Left lung (tissue), 10 donors: ENCODE measurements around the gene RARRES1. TPM values are rescaled to one million over a fixed set of nuclear protein-coding genes. Genes with fewer than 3 reads are reported as not detected.
A peak's percentile ranks its signal among the peaks of the same experiment; 100 is the strongest.

ENCODE experiments used
- ATAC-seq: fragments of 200-7000 bp; cut with Tn5 transposase; one replicate; pipeline ENCODE4 v1.9.1; 2020; ENCODE audit warnings: moderate library complexity
- DNase-seq, 4 donors: peaks; one replicate each; pipeline ENCODE4 v3.0.0-alpha.2; 2013 to 2020
- H3K27ac ChIP-seq, 2 donors: fragments of 200-600 bp; sonication (generic) in 1 of 2; one replicate each; pipeline versions ENCODE4 v1.5.0 to v1.8.0; 2020 to 2021
- H3K27me3 ChIP-seq, 2 donors: fragments of 200-600 bp; sonication (generic) in 1 of 2; one replicate each; pipeline versions ENCODE4 v1.5.0 to v1.8.0; 2020 to 2021
- H3K36me3 ChIP-seq, 2 donors: fragments of 200-600 bp; sonication (generic) in 1 of 2; one replicate each; pipeline versions ENCODE4 v1.5.0 to v1.8.0; 2020 to 2021
- H3K4me1 ChIP-seq, 2 donors: fragments of 200-600 bp; one replicate each; pipeline ENCODE4 v1.8.0; 2021
- H3K4me3 ChIP-seq, 2 donors: fragments of 200-600 bp; sonication (generic) in 1 of 2; one replicate each; pipeline versions ENCODE4 v1.5.0 to v1.8.0; 2020 to 2021; ENCODE audit warnings: mild to moderate bottlenecking in 1 of 2
- H3K9me3 ChIP-seq, 2 donors: fragments of 200-600 bp; sonication (generic) in 1 of 2; one replicate each; pipeline versions ENCODE4 v1.5.0 to v1.8.0; 2020 to 2021
- CTCF ChIP-seq, 2 donors: fragments of 200-600 bp; sonication (generic) in 1 of 2; IDR thresholded peaks; one replicate each; pipeline versions ENCODE4 v1.5.0 to v1.8.0; 2021; ENCODE audit warnings: antibody characterized with exemption in 2 of 2
- intact Hi-C, 2 donors: fragments of 100-400 bp; cut with DNase I; formaldehyde crosslinking; loops; one replicate each; pipeline versions ENCODE4 v1.11.2 to v1.14.2; 2022
- polyA plus RNA-seq, 6 donors: library from polyadenylated mRNA; unstranded; fragments of 120-200 nt; gene quantifications; one replicate each; pipeline ENCODE4 v1.2.1, GENCODE V29; 2013; ENCODE audit not compliant: insufficient read length in 6 of 6
- total RNA-seq, 2 donors: library from RNA; stranded (reverse); fragmentation: NEBNext Ultra II Directional; extraction: Animal tissue kit (Norgen Biotek cat#: 25700); gene quantifications; one replicate each; pipeline ENCODE4 v1.2.1, GENCODE V29; 2021
- donor health status: DM: no; HTN: yes; CAD: no.
- donor health status: DM: no; HTN: no; CAD: no.

The RARRES1 gene
- total and polyA plus RNA-seq, 8 donors, result 39.4 to 131 (median 65.2) TPM

DNA sequence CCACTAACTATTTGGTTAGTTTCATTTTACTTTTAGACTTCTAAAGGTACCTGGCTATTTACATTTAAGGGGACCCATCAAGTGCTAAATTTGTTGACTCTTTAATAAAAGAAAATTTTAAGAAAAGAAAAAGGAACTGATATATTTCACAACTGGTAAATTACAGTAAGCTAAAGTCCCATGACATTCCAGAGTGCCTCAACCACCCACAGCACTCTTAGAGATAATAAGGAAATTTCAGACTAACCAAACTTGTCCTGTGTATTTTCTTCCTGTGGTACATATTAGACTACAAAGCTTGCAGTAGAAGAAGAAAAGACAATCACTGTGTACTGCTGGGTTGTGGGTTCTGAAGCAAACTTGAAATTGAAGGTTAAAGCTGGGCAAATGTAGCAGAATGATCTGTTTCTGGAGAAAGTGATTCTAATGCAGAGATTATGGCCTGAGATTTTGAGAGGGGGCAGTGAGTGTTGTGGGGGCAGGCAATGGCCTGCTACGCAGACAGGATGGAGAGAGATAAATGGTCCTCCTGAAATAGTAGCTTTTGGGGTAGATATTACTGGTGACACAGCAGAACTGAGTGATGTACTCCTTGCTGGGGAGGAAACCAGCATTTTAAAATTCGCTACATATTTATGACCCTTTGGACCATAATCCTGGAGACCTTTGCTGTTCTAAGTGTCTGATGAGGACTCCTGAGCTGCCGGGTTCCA lies 45.1 kb upstream of the RARRES1 start:
- Histone ChIP-seq H3K9me3 (no peaks in the 10 kb centered on the region), H3K27me3 (no peaks in the 10 kb centered on the region), H3K4me1 (peaks cover 10 to 27% of the 10 kb centered on the region in 2 donors), H3K27ac (peak overlapping the region in 1 of 2 donors; percentile 33), H3K4me3 (no peak overlapping the region), H3K36me3 (no peaks in the 10 kb centered on the region)
- intact Hi-C loops, result no loop called here
- TF ChIP-seq CTCF (IDR thresholded peaks at IDR 0.05), result no peak
- DNase-seq (no peak), ATAC-seq (peak; percentile 31)

- Histone ChIP-seq H3K27ac (peak overlapping the region; percentile 26 to 33), H3K27me3 (no peaks in the 10 kb centered on the region), H3K4me3 (no peak overlapping the region), H3K9me3 (no peaks in the 10 kb centered on the region), H3K4me1 (peaks cover 4 to 30% of the 10 kb centered on the region in 2 donors), H3K36me3 (no peaks in the 10 kb centered on the region)
- ATAC-seq, result no peak
- intact Hi-C loops, result no loop called here
- DNase-seq, result no peak
- no peak for TF ChIP-seq CTCF (IDR thresholded peaks at IDR 0.05)
Measured at GRCh38 chr3:158776531-158776930, 44.3 kb upstream of the RARRES1 start.

DNA sequence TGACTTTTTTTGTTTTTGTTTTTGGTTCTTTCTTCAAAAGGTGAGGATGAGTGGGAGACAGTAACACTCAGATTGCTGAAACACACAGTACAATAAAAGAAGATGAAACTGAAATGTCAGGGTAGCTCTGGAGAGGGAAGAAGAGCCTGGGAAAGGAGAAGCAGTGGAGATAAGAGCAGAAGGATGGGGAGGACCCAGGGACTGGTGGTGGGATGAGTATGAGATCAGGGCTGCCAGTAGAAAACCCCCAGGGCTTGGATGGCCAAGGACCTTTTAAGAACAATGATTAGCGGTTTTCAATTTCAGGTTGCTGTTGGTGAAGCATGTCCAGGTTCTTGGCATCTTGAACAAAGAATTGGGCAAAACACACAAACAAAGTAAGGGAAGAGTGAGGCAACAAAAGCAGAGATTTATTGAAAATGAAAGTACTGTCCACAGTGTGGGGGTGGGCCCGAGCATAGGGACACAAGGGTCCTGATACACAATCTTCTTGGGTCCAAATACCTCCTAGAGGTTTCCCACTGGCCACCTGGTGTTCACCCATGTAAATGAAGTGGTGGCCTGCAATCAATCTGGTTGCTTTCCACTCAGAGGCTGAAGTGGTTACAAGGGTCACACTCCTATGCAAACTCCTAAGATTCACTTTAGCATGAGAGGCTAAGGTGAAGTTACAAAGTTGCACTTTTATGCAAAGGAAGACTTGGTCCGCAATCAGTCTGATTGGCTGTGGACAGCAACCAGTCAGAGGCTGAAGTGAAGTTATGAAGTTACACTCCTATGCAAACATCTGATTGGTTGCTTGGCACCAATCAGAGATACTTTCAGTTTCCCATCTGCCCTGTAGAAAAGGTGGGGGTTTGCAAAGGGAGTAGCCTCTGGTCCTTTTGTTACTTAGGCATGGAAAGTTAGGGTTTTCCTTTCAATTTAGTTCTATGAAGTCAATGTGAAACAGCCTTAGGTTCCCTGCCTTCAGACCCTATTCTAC lies 43.5 kb upstream of the RARRES1 start:
- no peak for ATAC-seq
- H3K9me3 ChIP-seq, result no peaks in the 10 kb centered on the region
- intact Hi-C loops, result no loop called here
- H3K36me3 ChIP-seq, result no peaks in the 10 kb centered on the region
- no peak for TF ChIP-seq CTCF (IDR thresholded peaks at IDR 0.05)
- no peak overlapping the region for H3K4me3 ChIP-seq
- H3K4me1 ChIP-seq, result peaks cover 0 to 33% of the 10 kb centered on the region in 2 donors
- H3K27me3 ChIP-seq, result no peaks in the 10 kb centered on the region
- peak overlapping the region; percentile 2 to 20 for H3K27ac ChIP-seq
- no peak for DNase-seq

- TF ChIP-seq CTCF (IDR thresholded peaks at IDR 0.05), result no peak
- H3K4me3 ChIP-seq, result no peak overlapping the region
- H3K9me3 ChIP-seq, result no peaks in the 10 kb centered on the region
- peak overlapping the region; percentile 2 to 20 for H3K27ac ChIP-seq
- H3K36me3 ChIP-seq, result no peaks in the 10 kb centered on the region
- DNase-seq, result peak in 2 of 4 donors; percentile 80 to 91
- peaks cover 7 to 36% of the 10 kb centered on the region in 2 donors for H3K4me1 ChIP-seq
- no peaks in the 10 kb centered on the region for H3K27me3 ChIP-seq
- intact Hi-C loops, result no loop called here
- ATAC-seq, result peak; percentile 31
Measured at GRCh38 chr3:158774965-158775364, 42.7 kb upstream of the RARRES1 start.
